AG09309 (cell line): Measurements from ENCODE around the gene MSH5.

Experiments used
- DNase-seq: peaks from one replicate; pipeline ENCODE4 v3.0.0-alpha.2; 2010; ENCODE audit warnings: low read depth
- H3K4me3 ChIP-seq: 2 replicates; pipeline ENCODE4 v1.5.1; 2011; ENCODE audit warnings: mild to moderate bottlenecking, low read depth, low read length, moderate library complexity; ENCODE audit not compliant: control insufficient read depth
- CTCF ChIP-seq: IDR thresholded peaks from 2 replicates; pipeline ENCODE4 v1.5.1; 2011; ENCODE audit warnings: mild to moderate bottlenecking, low read depth, low read length, inconsistent platforms; ENCODE audit not compliant: insufficient read depth, control insufficient read depth; ENCODE audit errors: missing control alignments

MSH5 gene

DNA sequence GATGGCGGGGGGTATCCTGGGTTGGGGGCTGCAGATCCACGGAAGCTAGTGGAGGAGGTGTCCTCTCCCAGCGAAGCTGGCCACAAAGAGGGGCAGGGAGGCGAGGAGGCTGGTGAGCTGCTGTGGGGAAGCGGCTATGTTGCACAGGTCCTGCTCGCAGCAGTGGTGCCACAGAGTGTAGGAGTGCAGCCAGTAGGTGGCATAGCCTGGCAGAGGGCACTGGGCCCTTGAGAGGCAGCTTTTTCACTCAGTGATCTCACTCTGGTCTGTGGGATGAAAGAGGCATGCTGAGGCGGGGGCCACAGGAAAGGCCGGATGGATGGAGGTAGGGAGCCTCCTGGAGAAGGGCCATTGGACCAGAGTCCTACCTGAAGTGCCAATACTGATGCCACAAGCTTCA, 27.5 kb upstream of the MSH5 start:
- no peak for DNase-seq
- TF ChIP-seq CTCF = peak; percentile 36
- H3K4me3 ChIP-seq = no peak overlapping the region

DNA sequence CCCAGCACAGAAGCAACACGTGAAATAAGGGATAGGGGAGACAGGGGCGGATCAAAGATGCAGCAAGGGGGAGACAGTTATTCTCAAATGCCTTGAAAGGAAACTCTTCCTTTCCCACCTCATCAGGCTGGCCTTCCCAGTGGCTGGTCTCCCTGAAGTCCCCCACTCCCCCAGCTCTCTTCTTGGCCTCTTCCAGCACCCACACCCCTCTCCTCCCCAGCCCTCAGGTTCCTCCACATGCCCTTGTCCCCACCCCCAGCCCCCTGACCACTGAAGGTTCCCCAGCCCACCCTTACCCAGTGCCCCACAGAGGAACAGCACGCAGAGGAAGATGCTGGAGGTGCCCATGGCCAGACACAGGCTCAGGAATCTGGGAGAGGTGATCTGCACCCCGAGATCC, 26.3 kb upstream of the MSH5 start:
- no peak for TF ChIP-seq CTCF
- no peak overlapping the region for H3K4me3 ChIP-seq

GRCh38 chr6:31713991-31714684, 25.7 kb upstream of the MSH5 start:
- DNase-seq = no peak
- H3K4me3 ChIP-seq = no peak overlapping the region
- TF ChIP-seq CTCF = no peak

More for the DNA sequence above, 26.3 kb upstream of the MSH5 start:
- DNase-seq = no peak

GRCh38 chr6:31715022-31715958, 24.5 kb upstream of the MSH5 start, which contains the start of gene LY6G6D:
Gene LY6G6D (plus strand): TSS chr6:31715348. CDS start chr6:31715356, 8 bp downstream.
- TF ChIP-seq CTCF = no peak
- no peak within 1 kb of the TSS for H3K4me3 ChIP-seq

GRCh38 chr6:31717499-31718222, 22.1 kb upstream of the MSH5 start:
- no peak for TF ChIP-seq CTCF

More at GRCh38 chr6:31715022-31715958, 24.5 kb upstream of the MSH5 start, which contains the start of gene LY6G6D:
- no peak for DNase-seq

DNA sequence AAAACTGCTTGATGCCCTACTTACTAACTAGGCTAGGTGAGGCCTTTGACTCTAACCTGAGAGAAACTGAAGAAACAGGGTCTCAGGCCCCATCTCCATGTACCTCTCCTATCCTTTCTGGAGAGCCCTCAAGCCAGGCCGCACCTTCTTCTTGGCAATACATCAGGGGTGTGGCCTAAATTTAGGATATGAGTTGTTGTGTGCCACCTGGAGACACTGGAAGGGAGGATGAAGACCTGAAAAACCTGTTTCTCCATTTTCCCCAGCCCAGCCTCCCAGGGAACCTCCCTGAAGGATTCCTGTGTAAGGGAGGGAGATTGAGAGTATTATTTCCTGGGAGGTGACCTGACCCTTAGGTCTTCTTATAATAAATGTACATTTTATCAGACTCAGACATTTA, 21.5 kb upstream of the MSH5 start:
- DNase-seq = no peak
- H3K4me3 ChIP-seq = no peak overlapping the region
- TF ChIP-seq CTCF = no peak

More at GRCh38 chr6:31717499-31718222, 22.1 kb upstream of the MSH5 start:
- no peak overlapping the region for H3K4me3 ChIP-seq
- DNase-seq = no peak
